Neural progenitor cell (in vitro differentiated cells): ENCODE results near the gene KIDINS220. TPM values are rescaled to one million over a fixed set of nuclear protein-coding genes. Genes with fewer than 3 reads are reported as not detected.

Experiments used
- DNase-seq: peaks from one replicate; pipeline ENCODE4 v3.0.0-alpha.2; 2016; ENCODE audit warnings: low spot score
- H2AFZ ChIP-seq: fragments of 200-600 bp; sonication (generic); replicated peaks from 2 replicates; pipeline ENCODE4 v1.6.1; 2016; ENCODE audit warnings: antibody characterized with exemption
- H3F3A ChIP-seq: fragments of 200-600 bp; sonication (generic); 2 replicates; pipeline ENCODE4 v1.6.1; 2016; ENCODE audit warnings: antibody characterized with exemption, low read depth
- H3K27ac ChIP-seq: fragments of 200-600 bp; sonication (generic); 2 replicates; pipeline ENCODE4 v1.5.1; 2016; ENCODE audit warnings: mild to moderate bottlenecking
- H3K27me3 ChIP-seq: fragments of 200-600 bp; sonication (generic); 2 replicates; pipeline ENCODE4 v1.6.1; 2016; ENCODE audit warnings: mild to moderate bottlenecking, moderate library complexity
- H3K36me3 ChIP-seq: fragments of 200-600 bp; sonication (generic); 2 replicates; pipeline ENCODE4 v1.5.1; 2016
- H3K4me1 ChIP-seq: fragments of 200-600 bp; sonication (generic); 2 replicates; pipeline ENCODE4 v1.6.1; 2016; ENCODE audit warnings: mixed run types
- H3K4me2 ChIP-seq: fragments of 200-600 bp; sonication (generic); 2 replicates; pipeline ENCODE4 v1.6.1; 2016
- H3K4me3 ChIP-seq: fragments of 200-600 bp; sonication (generic); 2 replicates; pipeline ENCODE4 v1.5.1; 2016
- H3K79me2 ChIP-seq: fragments of 200-600 bp; sonication (generic); 2 replicates; pipeline ENCODE4 v1.6.1; 2016; ENCODE audit warnings: low read depth
- H3K9ac ChIP-seq: fragments of 200-600 bp; sonication (generic); 2 replicates; pipeline ENCODE4 v1.6.1; 2016
- H3K9me3 ChIP-seq: fragments of 200-600 bp; sonication (generic); 2 replicates; pipeline ENCODE4 v1.5.1; 2016; ENCODE audit warnings: low read depth
- H4K20me1 ChIP-seq: fragments of 200-600 bp; sonication (generic); 2 replicates; pipeline ENCODE4 v1.6.1; 2016; ENCODE audit warnings: low read depth
- H3K27ac Mint-ChIP-seq: 3 replicates; pipeline ENCODE4 v1.8.0; 2021; ENCODE audit warnings: mixed read lengths
- H3K27me3 Mint-ChIP-seq: 2 replicates; pipeline ENCODE4 v1.8.0; 2022; ENCODE audit warnings: low read depth, mild to moderate bottlenecking, inconsistent platforms, moderate library complexity, mixed read lengths; ENCODE audit not compliant: insufficient read depth
- H3K36me3 Mint-ChIP-seq: 3 replicates; pipeline ENCODE4 v1.8.0; 2021; ENCODE audit warnings: mixed read lengths
- H3K4me1 Mint-ChIP-seq: 3 replicates; pipeline ENCODE4 v1.8.0; 2021; ENCODE audit warnings: mixed read lengths
- H3K4me3 Mint-ChIP-seq: 3 replicates; pipeline ENCODE4 v1.8.0; 2021; ENCODE audit warnings: mild to moderate bottlenecking, moderate library complexity, mixed read lengths
- H3K9me3 Mint-ChIP-seq: 3 replicates; pipeline ENCODE4 v1.8.0; 2020; ENCODE audit warnings: mixed read lengths
- EZH2 ChIP-seq: fragments of 200-600 bp; sonication (generic); IDR thresholded peaks from 2 replicates; pipeline ENCODE4 v1.6.1; 2017; ENCODE audit warnings: antibody characterized with exemption, mild to moderate bottlenecking, moderate library complexity
- EZH2phosphoT487 ChIP-seq: fragments of 200-600 bp; sonication (generic); IDR thresholded peaks from 2 replicates; pipeline ENCODE4 v1.6.1; 2017; ENCODE audit warnings: antibody characterized with exemption
- total RNA-seq: library from RNA; depleted of rRNA; stranded (reverse); fragments of >200 nt; gene quantifications from 2 replicates; pipeline ENCODE4 v1.2.3, GENCODE V29; 2015; ENCODE audit warnings: low replicate concordance
- TF ChIP-seq, protein P1 (sequence below): fragments of 200-600 bp; sonication (generic); IDR thresholded peaks from 2 replicates; pipeline ENCODE4 v1.5.1; 2017; ENCODE audit warnings: antibody characterized with exemption, mild to moderate bottlenecking

KIDINS220 gene
- total RNA-seq, 1 donor from 2014 or later = 56.1 TPM

- H3K4me3 ChIP-seq = no peak overlapping the region
- TF ChIP-seq, protein P1, sequence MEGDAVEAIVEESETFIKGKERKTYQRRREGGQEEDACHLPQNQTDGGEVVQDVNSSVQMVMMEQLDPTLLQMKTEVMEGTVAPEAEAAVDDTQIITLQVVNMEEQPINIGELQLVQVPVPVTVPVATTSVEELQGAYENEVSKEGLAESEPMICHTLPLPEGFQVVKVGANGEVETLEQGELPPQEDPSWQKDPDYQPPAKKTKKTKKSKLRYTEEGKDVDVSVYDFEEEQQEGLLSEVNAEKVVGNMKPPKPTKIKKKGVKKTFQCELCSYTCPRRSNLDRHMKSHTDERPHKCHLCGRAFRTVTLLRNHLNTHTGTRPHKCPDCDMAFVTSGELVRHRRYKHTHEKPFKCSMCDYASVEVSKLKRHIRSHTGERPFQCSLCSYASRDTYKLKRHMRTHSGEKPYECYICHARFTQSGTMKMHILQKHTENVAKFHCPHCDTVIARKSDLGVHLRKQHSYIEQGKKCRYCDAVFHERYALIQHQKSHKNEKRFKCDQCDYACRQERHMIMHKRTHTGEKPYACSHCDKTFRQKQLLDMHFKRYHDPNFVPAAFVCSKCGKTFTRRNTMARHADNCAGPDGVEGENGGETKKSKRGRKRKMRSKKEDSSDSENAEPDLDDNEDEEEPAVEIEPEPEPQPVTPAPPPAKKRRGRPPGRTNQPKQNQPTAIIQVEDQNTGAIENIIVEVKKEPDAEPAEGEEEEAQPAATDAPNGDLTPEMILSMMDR = no peak
- TF ChIP-seq EZH2phosphoT487 (no peak), EZH2 (no peak)
- no peak overlapping the region for H3K27ac Mint-ChIP-seq
- peaks cover 6% of the 10 kb centered on the region for H3K27me3 Mint-ChIP-seq
- no peak for DNase-seq
- no peak overlapping the region for H3K9ac ChIP-seq
- no peak overlapping the region for H3K27ac ChIP-seq
- no peaks in the 10 kb centered on the region for H3K36me3 ChIP-seq
- H3K36me3 Mint-ChIP-seq = no peaks in the 10 kb centered on the region
- peak overlapping the region; percentile 52 for H3K4me3 Mint-ChIP-seq
- no peak overlapping the region for H2AFZ ChIP-seq
- peaks cover 50% of the 10 kb centered on the region for H3K79me2 ChIP-seq
- H4K20me1 ChIP-seq = peaks cover 25% of the 10 kb centered on the region
- peaks cover 30% of the 10 kb centered on the region for H3K4me1 Mint-ChIP-seq
- no peaks in the 10 kb centered on the region for H3K9me3 ChIP-seq
- no peak overlapping the region for H3K4me2 ChIP-seq
- H3K9me3 Mint-ChIP-seq = peaks cover 2% of the 10 kb centered on the region
- peaks cover 11% of the 10 kb centered on the region for H3K4me1 ChIP-seq
- no peaks in the 10 kb centered on the region for H3K27me3 ChIP-seq
- no peaks in the 10 kb centered on the region for H3F3A ChIP-seq
Observed at GRCh38 chr2:8835279-8835678, 2.1 kb downstream of the KIDINS220 start.

DNA sequence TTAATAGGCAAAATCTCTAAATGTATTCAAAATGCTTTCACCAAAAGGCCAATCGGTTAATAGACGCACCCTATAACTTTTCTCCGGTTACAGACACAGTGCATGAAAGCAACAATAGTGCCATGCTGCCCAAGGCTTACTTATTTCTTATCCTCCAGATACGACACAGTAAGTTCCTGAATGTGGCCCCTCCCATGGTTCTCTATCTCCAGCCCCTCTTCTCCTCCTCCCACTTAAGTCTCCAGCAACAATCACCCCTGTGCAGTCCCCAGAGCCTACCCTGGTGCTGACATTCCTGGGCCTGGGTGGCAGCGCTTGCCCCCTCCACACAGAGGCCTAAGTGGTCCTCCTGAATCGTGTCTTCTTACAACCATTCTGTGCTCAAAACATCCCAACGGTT is 3.6 kb downstream of the KIDINS220 start:
- Histone ChIP-seq H3F3A (no peaks in the 10 kb centered on the region), H3K9ac (no peak overlapping the region), H3K79me2 (peaks cover 60% of the 10 kb centered on the region), H3K9me3 (no peaks in the 10 kb centered on the region), H2AFZ (no peak overlapping the region), H3K4me2 (no peak overlapping the region), H3K4me1 (peaks cover 11% of the 10 kb centered on the region), H3K27ac (no peak overlapping the region), H4K20me1 (peaks cover 29% of the 10 kb centered on the region), H3K4me3 (no peak overlapping the region), H3K27me3 (no peaks in the 10 kb centered on the region), H3K36me3 (no peaks in the 10 kb centered on the region)
- peaks cover 30% of the 10 kb centered on the region for H3K4me1 Mint-ChIP-seq
- peaks cover 6% of the 10 kb centered on the region for H3K27me3 Mint-ChIP-seq
- H3K9me3 Mint-ChIP-seq = peaks cover 2% of the 10 kb centered on the region
- H3K36me3 Mint-ChIP-seq = no peaks in the 10 kb centered on the region
- H3K27ac Mint-ChIP-seq = no peak overlapping the region
- H3K4me3 Mint-ChIP-seq = no peak overlapping the region
- no peak for TF ChIP-seq EZH2phosphoT487
- no peak for TF ChIP-seq EZH2
- TF ChIP-seq, protein P1 = no peak
- DNase-seq = no peak

DNA sequence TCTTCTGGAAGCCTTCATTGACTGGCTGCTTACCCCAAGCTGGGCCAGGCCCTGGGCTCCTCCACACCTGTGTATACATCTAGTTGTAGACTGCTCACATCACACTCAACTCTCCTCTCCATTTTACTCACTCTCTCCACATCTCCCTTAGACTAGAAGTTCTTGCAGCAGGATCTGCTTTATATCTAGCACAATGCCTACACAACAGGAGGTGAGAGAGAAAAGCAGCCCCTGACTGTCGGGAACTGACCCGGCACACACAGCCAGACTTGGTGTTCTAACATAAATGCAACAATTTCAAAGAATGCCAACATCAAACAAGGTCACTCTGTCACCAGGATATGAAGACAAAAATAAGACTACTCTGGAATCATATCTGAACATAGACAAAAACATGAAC is 5.9 kb downstream of the KIDINS220 start:
- no peaks in the 10 kb centered on the region for H3K9me3 ChIP-seq
- no peak overlapping the region for H3K4me3 Mint-ChIP-seq
- peak overlapping the region; percentile 51 for H3K4me2 ChIP-seq
- peaks cover 29% of the 10 kb centered on the region for H3K4me1 Mint-ChIP-seq
- TF ChIP-seq, protein P1 = no peak
- no peak for TF ChIP-seq EZH2phosphoT487
- TF ChIP-seq EZH2 = no peak
- H3K9ac ChIP-seq = no peak overlapping the region
- H3K79me2 ChIP-seq = peaks cover 53% of the 10 kb centered on the region
- H2AFZ ChIP-seq = no peak overlapping the region
- no peak overlapping the region for H3K4me3 ChIP-seq
- H3K27me3 Mint-ChIP-seq = peaks cover 6% of the 10 kb centered on the region
- H3K27ac Mint-ChIP-seq = peak overlapping the region; percentile 5
- no peaks in the 10 kb centered on the region for H3K36me3 ChIP-seq
- H4K20me1 ChIP-seq = peaks cover 29% of the 10 kb centered on the region
- H3K9me3 Mint-ChIP-seq = no peaks in the 10 kb centered on the region
- H3K27me3 ChIP-seq = no peaks in the 10 kb centered on the region
- H3F3A ChIP-seq = no peaks in the 10 kb centered on the region
- no peak for DNase-seq
- peaks cover 4% of the 10 kb centered on the region for H3K36me3 Mint-ChIP-seq
- peaks cover 11% of the 10 kb centered on the region for H3K4me1 ChIP-seq
- H3K27ac ChIP-seq = no peak overlapping the region
